Mucosa of rectum (tissue), 2 donors: ENCODE measurements around the gene TCF4.

Experiments
- H3K27ac ChIP-seq, 2 donors: one replicate each; pipeline ENCODE4 v1.7.0; 2013; ENCODE audit warnings: inconsistent platforms in 2 of 2, low read depth in 2 of 2, low read length in 2 of 2
- H3K27me3 ChIP-seq, 2 donors: one replicate each; pipeline ENCODE4 v1.7.0; 2013; ENCODE audit warnings: low read length in 2 of 2; ENCODE audit not compliant: control insufficient read depth in 2 of 2, insufficient read depth in 2 of 2
- H3K36me3 ChIP-seq, 2 donors: one replicate each; pipeline ENCODE4 v1.7.0; 2013; ENCODE audit warnings: low read length in 2 of 2; ENCODE audit not compliant: control insufficient read depth in 2 of 2, insufficient read depth in 2 of 2
- H3K4me1 ChIP-seq, 2 donors: one replicate each; pipeline ENCODE4 v1.7.0; 2013; ENCODE audit warnings: low read length in 2 of 2, mild to moderate bottlenecking in 1 of 2; ENCODE audit not compliant: control insufficient read depth in 2 of 2, insufficient read depth in 2 of 2
- H3K4me3 ChIP-seq, 2 donors: one replicate each; pipeline ENCODE4 v1.7.0; 2013; ENCODE audit warnings: low read length in 2 of 2
- H3K9ac ChIP-seq, 2 donors: one replicate each; pipeline ENCODE4 v1.7.0; 2013; ENCODE audit warnings: low read length in 2 of 2, low read depth in 1 of 2, mild to moderate bottlenecking in 1 of 2
- H3K9me3 ChIP-seq, 2 donors: one replicate each; pipeline ENCODE4 v1.7.0; 2013; ENCODE audit warnings: low read length in 2 of 2; ENCODE audit not compliant: control insufficient read depth in 2 of 2
- donor health status: healthy.
- donor health status: Normal muscosa, but diverticular disease.

Gene TCF4

GRCh38 chr18:55316486-55317184, 271.4 kb downstream of the TCF4 start:
- Histone ChIP-seq H3K4me1 (no peaks in the 10 kb centered on the region), H3K27ac (no peak overlapping the region), H3K36me3 (no peaks in the 10 kb centered on the region), H3K9me3 (no peaks in the 10 kb centered on the region), H3K4me3 (no peak overlapping the region), H3K9ac (no peak overlapping the region), H3K27me3 (peaks cover 0 to 3% of the 10 kb centered on the region in 2 donors)

- Histone ChIP-seq H3K27ac (no peak overlapping the region), H3K27me3 (no peaks in the 10 kb centered on the region), H3K9ac (no peak overlapping the region), H3K9me3 (no peaks in the 10 kb centered on the region), H3K4me3 (no peak overlapping the region), H3K36me3 (no peaks in the 10 kb centered on the region), H3K4me1 (no peaks in the 10 kb centered on the region)
Observed at GRCh38 chr18:55314615-55315237, 273.3 kb downstream of the TCF4 start.

GRCh38 chr18:55314031-55314430, 274.0 kb downstream of the TCF4 start:
- no peaks in the 10 kb centered on the region for H3K9me3 ChIP-seq
- no peak overlapping the region for H3K9ac ChIP-seq
- H3K36me3 ChIP-seq = no peaks in the 10 kb centered on the region
- H3K27me3 ChIP-seq = no peaks in the 10 kb centered on the region
- H3K4me1 ChIP-seq = no peaks in the 10 kb centered on the region
- H3K4me3 ChIP-seq = no peak overlapping the region
- H3K27ac ChIP-seq = no peak overlapping the region

- Histone ChIP-seq H3K27me3 (no peaks in the 10 kb centered on the region), H3K36me3 (no peaks in the 10 kb centered on the region), H3K9ac (no peak overlapping the region), H3K4me1 (no peaks in the 10 kb centered on the region), H3K4me3 (no peak overlapping the region), H3K9me3 (no peaks in the 10 kb centered on the region), H3K27ac (no peak overlapping the region)
Observed at GRCh38 chr18:55310863-55311262, 277.1 kb downstream of the TCF4 start.

GRCh38 chr18:55310044-55310676, 277.8 kb downstream of the TCF4 start:
- Histone ChIP-seq H3K9me3 (no peaks in the 10 kb centered on the region), H3K27ac (no peak overlapping the region), H3K4me1 (no peaks in the 10 kb centered on the region), H3K36me3 (no peaks in the 10 kb centered on the region), H3K4me3 (no peak overlapping the region), H3K27me3 (no peaks in the 10 kb centered on the region), H3K9ac (no peak overlapping the region)

GRCh38 chr18:55309249-55309648, 278.7 kb downstream of the TCF4 start:
- no peaks in the 10 kb centered on the region for H3K36me3 ChIP-seq
- no peaks in the 10 kb centered on the region for H3K9me3 ChIP-seq
- H3K9ac ChIP-seq = no peak overlapping the region
- no peak overlapping the region for H3K27ac ChIP-seq
- no peaks in the 10 kb centered on the region for H3K27me3 ChIP-seq
- H3K4me1 ChIP-seq = no peaks in the 10 kb centered on the region
- no peak overlapping the region for H3K4me3 ChIP-seq

- Histone ChIP-seq H3K9ac (no peak overlapping the region), H3K36me3 (no peaks in the 10 kb centered on the region), H3K4me1 (no peaks in the 10 kb centered on the region), H3K27ac (no peak overlapping the region), H3K27me3 (no peaks in the 10 kb centered on the region), H3K9me3 (no peaks in the 10 kb centered on the region), H3K4me3 (no peak overlapping the region)
Observed at GRCh38 chr18:55307505-55307904, 280.5 kb downstream of the TCF4 start.

GRCh38 chr18:55306359-55307024, 281.5 kb downstream of the TCF4 start:
- Histone ChIP-seq H3K27me3 (no peaks in the 10 kb centered on the region), H3K9me3 (no peaks in the 10 kb centered on the region), H3K4me1 (no peaks in the 10 kb centered on the region), H3K4me3 (no peak overlapping the region), H3K9ac (no peak overlapping the region), H3K36me3 (no peaks in the 10 kb centered on the region), H3K27ac (no peak overlapping the region)

- Histone ChIP-seq H3K27ac (peak overlapping the region; percentile 3 to 9), H3K4me3 (peak overlapping the region in 1 of 2 donors; percentile 45), H3K36me3 (no peaks in the 10 kb centered on the region), H3K27me3 (no peaks in the 10 kb centered on the region), H3K9ac (no peak overlapping the region), H3K9me3 (no peaks in the 10 kb centered on the region), H3K4me1 (no peaks in the 10 kb centered on the region)
Observed at GRCh38 chr18:55302167-55302833, 285.7 kb downstream of the TCF4 start.

- Histone ChIP-seq H3K27me3 (no peaks in the 10 kb centered on the region), H3K4me1 (no peaks in the 10 kb centered on the region), H3K36me3 (no peaks in the 10 kb centered on the region), H3K4me3 (peak overlapping the region in 1 of 2 donors; percentile 45), H3K27ac (peak overlapping the region; percentile 3 to 9), H3K9me3 (no peaks in the 10 kb centered on the region), H3K9ac (no peak overlapping the region)
Observed at GRCh38 chr18:55301824-55302166, 286.2 kb downstream of the TCF4 start.
